Stimulated activated CD8-positive, alpha-beta memory T cell treated with anti-CD3 and anti-CD28 coated beads, Interleukin-4, amount 100 ng/mL, for 1 hour (primary cell): ENCODE results near the gene CCBE1.
"Not testable (repeated sequence)": the region's sequence is repeated elsewhere in the genome, so short reads cannot be mapped to it uniquely, and the experiment has no call there.

ENCODE experiments used
- DNase-seq, 2 donors: peaks; one replicate each; pipeline ENCODE4 v3.0.0-alpha.2; 2020; ENCODE audit warnings: low read depth in 2 of 2, low spot score in 1 of 2

CCBE1 gene

GRCh38 chr18:59550174-59550516 lies 147.1 kb downstream of the CCBE1 start:
- no peak for DNase-seq

- DNase-seq: no peak
These were observed 147.6 kb downstream of the CCBE1 start for GRCh38 chr18:59549503-59550173.

DNA sequence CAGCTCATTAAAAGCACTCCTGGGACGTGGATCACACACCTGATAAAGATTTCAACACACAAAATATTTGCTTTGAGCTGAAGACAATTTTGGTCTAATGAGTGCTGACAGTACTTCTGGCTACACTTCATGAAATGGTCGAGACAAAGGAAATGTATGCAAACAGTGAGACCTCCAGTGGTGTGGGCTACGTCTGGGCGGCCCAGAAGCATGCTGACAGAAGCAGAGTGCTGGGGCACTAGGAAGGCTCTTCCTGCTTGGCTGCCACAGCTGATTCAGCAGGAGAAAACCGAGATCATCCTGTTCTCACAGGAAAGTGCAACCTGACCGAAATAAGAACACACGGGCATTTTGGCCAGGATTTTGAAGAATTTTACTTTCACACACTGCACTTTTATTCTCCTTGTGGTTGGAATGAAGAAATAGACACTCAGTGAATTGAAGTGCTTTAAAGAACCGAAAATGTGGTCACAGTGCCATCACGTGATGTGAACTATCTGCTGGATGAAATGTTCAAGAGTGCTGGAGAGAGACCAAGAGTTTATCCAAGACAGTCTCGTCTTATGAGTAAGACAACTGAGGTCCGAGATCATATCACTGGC lies 149.5 kb downstream of the CCBE1 start:
- no peak for DNase-seq

- DNase-seq: no peak
These were observed 151.0 kb downstream of the CCBE1 start for GRCh38 chr18:59546188-59546587.

- no peak for DNase-seq
These were observed 156.4 kb downstream of the CCBE1 start for GRCh38 chr18:59540780-59541179.

GRCh38 chr18:59540346-59540745 lies 156.9 kb downstream of the CCBE1 start:
- no peak for DNase-seq

GRCh38 chr18:59539108-59539507 lies 158.1 kb downstream of the CCBE1 start:
- DNase-seq: no peak

- DNase-seq: no peak
These were observed 159.6 kb downstream of the CCBE1 start for GRCh38 chr18:59537579-59537978.

DNA sequence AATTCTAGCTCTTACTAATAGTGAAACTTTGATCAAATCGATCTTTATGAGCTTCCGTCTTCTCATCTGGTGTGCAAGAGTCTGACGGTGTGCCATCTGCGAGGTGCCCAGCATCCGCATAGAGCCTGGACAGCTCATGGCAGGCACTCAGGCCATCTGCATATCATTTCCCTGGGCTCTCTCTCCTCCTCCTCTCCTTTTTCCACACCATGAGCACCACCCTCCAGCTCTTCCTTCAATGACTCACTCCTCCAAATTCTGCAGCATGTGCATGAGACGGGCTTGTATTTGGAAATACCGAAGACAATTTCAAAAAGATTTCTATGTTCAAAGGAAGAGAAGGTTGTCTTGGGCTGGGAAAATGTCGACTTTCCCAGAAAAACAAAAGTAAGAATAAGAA lies 161.1 kb downstream of the CCBE1 start:
- DNase-seq: no peak

DNA sequence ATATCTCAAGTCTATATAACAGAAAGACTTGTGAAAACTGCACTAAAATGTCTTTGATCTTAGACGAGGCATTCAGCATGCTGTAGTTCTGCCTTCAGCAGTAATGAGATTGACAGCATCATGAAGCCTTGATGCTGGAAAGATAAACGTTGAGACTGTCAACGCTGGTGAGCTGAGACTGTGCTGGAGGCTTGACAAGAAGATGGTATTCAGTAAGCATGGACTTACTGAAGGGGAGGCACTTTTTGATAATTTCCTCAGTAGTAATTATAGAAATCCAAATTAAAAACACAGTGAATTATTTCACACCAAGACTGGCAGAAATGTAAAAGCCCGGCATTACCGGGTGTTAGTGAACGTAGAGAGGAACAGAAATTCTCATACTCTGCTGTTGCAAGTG lies 162.2 kb downstream of the CCBE1 start:
- DNase-seq: no peak

GRCh38 chr18:59528866-59529265 lies 168.4 kb downstream of the CCBE1 start:
- no peak for DNase-seq

- no peak for DNase-seq
These were observed 176.5 kb downstream of the CCBE1 start for GRCh38 chr18:59520562-59521355.

DNA sequence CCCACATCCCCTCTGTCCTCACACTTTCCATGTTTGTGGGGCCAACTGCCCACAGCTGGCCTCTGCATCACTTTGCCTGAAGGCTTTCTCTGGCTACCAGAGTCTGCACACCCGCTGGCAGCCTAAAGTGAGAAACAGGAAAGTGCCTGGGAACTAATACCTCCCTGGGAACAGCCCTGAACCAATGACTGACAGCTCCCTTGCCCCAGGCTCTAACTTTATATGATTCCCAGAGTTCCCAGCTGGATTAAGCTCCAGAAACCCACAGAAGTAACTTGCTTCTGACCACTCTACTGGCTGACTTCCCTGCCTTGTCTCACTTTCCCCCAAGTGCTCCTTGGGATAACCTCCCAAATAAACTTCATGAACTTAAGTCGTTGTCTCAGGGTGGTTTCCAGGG lies 178.5 kb downstream of the CCBE1 start:
- DNase-seq: no peak

- no peak for DNase-seq
These were observed 179.6 kb downstream of the CCBE1 start for GRCh38 chr18:59517446-59518165.

GRCh38 chr18:59516356-59517155 lies 180.7 kb downstream of the CCBE1 start:
- no peak for DNase-seq

DNA sequence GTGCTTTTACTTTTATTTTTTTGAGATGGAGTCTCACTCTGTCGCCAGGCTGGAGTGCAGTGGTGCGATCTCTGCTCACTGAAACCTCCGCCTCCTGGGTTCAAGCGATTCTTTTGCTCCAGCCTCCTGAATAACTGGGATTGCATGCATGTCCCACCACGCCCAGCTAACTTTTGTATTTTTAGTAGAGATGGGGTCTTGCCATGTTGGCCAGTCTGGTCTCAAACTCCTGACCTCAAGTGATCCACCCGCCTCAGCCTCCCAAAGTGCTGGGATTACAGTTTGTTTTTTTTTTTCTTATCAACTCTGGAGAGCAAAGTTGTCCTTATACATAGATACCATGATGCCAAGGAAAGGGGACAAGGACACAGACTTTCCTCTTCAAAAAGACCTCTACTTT lies 181.3 kb downstream of the CCBE1 start:
- DNase-seq: not testable (repeated sequence)

DNA sequence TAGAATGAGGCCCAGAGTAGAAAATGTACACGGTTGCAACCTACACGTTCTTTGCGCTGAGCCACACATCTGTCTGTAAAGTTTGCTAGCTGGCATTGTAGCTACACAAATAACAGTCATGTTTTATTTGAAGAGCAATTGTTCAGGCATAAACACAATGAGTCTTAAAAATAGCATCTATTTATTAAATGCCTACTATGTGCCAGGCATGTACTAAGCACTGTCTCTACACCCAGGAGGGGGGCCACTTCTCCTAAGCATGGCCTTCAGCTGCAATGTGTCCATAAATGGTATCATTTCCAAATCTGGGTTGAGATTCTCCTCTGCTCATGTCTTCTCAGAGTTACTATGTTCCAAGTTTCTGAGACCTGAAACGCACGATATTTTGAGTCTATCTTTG lies 182.1 kb downstream of the CCBE1 start:
- no peak for DNase-seq

GRCh38 chr18:59514203-59514602 lies 183.0 kb downstream of the CCBE1 start:
- DNase-seq: no peak

DNA sequence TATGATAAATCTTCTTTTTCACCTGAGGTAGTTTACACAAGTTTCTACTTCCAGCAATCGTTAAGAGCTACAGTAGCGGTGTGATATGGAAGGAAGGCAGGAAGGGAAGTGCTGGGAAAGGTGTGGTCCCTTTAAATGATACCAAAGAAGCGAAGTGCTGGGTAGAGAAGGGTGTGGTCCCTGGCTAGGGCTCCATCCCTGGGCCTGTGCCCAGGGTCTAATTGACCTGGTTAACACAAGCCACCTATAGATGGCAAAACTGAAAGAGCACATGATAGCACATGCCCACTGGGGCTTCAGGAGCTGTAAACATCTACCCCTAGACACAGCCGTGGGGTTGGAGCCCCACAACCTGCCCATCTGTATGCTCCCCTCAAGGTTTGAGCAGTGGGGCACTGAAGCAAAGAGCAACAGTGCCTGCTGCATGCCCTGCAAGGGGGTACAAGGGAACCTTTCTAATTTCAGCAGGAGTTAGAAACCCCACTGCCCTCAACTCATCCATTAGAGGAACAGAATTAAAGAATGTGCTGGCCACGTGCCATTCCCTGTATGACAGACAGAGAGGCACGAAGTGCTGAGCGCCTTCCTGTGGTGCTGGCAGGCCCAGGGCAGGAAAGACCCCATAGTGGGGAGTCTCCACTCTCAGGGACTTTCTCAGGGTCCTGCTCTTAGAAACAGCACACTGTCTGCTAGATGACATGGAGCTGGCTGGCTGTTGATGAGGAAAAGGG lies 185.0 kb downstream of the CCBE1 start:
- DNase-seq: no peak
